ENCODE measurements around the gene RAB28.

- TF ChIP-seq CTCF (conservative IDR thresholded peaks at IDR 0.05; ENCODE audit: low read length) (no peak), EZH2phosphoT487 (IDR thresholded peaks at IDR 0.05; ENCODE audit: borderline replicate concordance, low read depth, low read length) (no peak)
These were observed 47.2 kb downstream of the RAB28 start for GRCh38 chr4:13436962-13437361.
